ENCODE measurements around the gene TSPEAR. TPM values are rescaled to one million over a fixed set of nuclear protein-coding genes. Genes with fewer than 3 reads are reported as not detected.

Gene TSPEAR
- total and polyA plus RNA-seq, 9 of the 15 experiments (the other 6 are each of a cell fraction or from before 2014, with no cell fraction given), result not detected

DNA sequence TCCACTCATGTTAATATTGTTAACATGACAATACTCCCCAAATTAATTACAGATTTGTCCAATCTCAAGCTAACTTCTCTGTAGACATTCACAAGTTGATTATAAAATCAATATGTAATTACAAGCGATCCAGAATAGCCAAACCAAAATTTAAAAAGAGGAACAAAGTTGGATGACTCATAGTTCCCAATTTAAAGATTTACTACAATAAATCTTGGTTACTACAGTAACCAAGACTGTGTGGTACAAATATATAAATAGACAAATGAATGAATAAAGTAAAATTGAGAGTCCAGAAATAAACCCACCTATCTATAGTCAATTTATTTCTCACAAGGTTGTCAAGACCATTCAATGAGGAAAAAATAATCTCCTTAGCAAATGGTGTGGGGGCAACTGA lies 145.0 kb downstream of the TSPEAR start (continued):
- TF ChIP-seq, protein P1, sequence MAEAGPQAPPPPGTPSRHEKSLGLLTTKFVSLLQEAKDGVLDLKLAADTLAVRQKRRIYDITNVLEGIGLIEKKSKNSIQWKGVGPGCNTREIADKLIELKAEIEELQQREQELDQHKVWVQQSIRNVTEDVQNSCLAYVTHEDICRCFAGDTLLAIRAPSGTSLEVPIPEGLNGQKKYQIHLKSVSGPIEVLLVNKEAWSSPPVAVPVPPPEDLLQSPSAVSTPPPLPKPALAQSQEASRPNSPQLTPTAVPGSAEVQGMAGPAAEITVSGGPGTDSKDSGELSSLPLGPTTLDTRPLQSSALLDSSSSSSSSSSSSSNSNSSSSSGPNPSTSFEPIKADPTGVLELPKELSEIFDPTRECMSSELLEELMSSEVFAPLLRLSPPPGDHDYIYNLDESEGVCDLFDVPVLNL (CRISPR knock-in tag; IDR thresholded peaks at IDR 0.05; ENCODE audit: low read depth), result no peak
- TF ChIP-seq RBM14 (IDR thresholded peaks at IDR 0.05; ENCODE audit: borderline replicate concordance, insufficient read depth, low read depth, low read length) (no peak), NBN (IDR thresholded peaks at IDR 0.05; ENCODE audit: low read depth) (no peak), ZNF133 (CRISPR knock-in tag; IDR thresholded peaks at IDR 0.05) (no peak), ASH1L (IDR thresholded peaks at IDR 0.05; ENCODE audit: borderline replicate concordance, low read depth, partially characterized antibody) (no peak), MECOM (CRISPR knock-in tag; IDR thresholded peaks at IDR 0.05) (no peak), ZNF436 (CRISPR knock-in tag; IDR thresholded peaks at IDR 0.05) (no peak), ILF3 (IDR thresholded peaks at IDR 0.05; ENCODE audit: borderline replicate concordance) (no peak), JUND (IDR thresholded peaks at IDR 0.05; ENCODE audit: borderline replicate concordance, low read depth, low read length) (peak; percentile 38; the same call in 1 of the 2 replicates), JUND (tag; IDR thresholded peaks at IDR 0.05; ENCODE audit: borderline replicate concordance, low read depth, low read length) (0 out of 3 replicates have a peak, but pooled peaks have one; percentile 39)
- TF ChIP-seq, protein P2, sequence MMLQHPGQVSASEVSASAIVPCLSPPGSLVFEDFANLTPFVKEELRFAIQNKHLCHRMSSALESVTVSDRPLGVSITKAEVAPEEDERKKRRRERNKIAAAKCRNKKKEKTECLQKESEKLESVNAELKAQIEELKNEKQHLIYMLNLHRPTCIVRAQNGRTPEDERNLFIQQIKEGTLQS (IDR thresholded peaks at IDR 0.05), result peak; percentile 55; the same call in 1 of the 2 replicates
- TF ChIP-seq, protein P2 (CRISPR knock-in tag; conservative IDR thresholded peaks at IDR 0.05), result no peak
